NCI-H2227 (cell line): ENCODE results near the gene CLASP1.
"Not testable (repeated sequence)": the region's sequence is repeated elsewhere in the genome, so short reads cannot be mapped to it uniquely, and the experiment has no call there.

Experiments
- DNase-seq: peaks from one replicate; lab custom pipeline; 2025; ENCODE audit not compliant: unreplicated experiment; lab: John Stamatoyannopoulos, UW

CLASP1 gene

GRCh38 chr2:121505986-121506586, 143.2 kb downstream of the CLASP1 start:
- DNase-seq, result no peak

DNA sequence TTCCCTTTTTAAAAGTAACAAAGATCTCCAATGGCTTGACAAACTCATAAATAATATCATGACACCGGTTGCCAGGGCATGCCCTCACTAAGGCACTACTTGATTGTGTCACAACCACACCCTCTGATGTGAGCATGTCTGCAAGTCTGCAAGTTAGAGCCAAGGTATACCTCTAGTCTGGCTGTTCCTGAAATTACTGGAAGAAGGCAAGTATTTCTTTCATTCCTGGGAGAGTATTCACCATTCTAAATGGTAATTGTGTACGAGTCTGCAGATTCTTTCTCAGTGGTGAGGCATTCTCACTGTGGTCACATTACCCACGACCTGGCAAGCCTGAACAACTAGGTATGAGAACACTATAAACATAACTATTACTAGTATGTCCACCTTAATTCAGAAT, 144.3 kb downstream of the CLASP1 start:
- no peak for DNase-seq

DNA sequence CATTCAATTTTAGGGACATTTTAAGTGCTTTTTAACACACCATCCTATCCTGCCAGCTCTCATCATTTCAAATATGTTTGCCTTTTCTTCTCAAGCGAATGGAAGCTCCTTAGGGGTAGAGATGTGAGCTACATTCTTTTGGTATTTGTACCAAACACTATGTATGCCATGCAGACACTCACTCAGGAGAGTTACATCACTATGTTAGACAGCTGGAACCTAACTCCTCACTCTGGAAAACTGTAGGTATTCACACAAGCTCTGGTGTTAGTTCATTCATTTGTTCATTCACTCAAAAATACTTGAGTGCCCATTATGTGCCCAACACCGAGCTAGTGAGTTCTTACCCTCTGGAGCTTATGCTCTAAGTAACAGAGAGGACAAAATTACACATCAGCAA, 144.9 kb downstream of the CLASP1 start:
- no peak for DNase-seq

DNA sequence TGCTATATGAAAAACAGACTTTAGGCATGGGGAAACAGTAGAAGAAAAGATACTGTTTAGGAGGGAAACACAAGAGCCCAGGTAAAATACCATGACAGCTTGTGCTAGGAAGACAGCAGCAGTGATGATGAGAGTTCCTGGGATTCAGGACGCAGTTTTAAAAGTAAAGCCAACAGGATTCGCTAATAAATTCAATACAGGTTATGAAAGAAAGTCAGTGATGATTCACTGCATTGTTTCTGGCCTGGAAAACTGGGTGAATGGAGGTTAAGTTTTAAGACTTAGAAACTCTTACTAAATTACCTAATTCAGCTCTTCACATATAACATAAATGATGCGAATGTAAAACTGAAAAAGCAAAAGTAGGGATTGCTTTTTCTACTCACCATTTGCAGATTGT, 146.5 kb downstream of the CLASP1 start:
- DNase-seq, result no peak

- DNase-seq, result no peak
Measured at GRCh38 chr2:121502246-121502645, 147.0 kb downstream of the CLASP1 start.

DNA sequence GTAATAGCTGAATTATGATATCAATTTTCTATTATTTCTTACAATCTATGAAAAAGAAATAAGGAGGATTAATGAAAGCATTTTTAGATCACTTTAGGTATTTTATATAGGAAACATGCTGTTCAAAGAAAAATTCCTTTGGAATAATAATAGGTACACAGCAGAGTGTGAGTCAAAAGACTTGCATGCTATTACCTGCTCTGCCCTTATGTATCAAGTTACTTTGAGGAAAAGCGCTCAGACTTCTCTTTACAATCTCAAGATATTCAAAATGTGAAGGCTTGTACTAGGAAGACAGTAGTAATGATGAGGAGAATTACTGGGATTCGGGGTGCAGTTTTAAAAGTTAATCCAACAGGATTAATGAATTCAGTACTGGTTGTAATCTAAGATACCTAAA, 147.7 kb downstream of the CLASP1 start:
- DNase-seq, result no peak

DNA sequence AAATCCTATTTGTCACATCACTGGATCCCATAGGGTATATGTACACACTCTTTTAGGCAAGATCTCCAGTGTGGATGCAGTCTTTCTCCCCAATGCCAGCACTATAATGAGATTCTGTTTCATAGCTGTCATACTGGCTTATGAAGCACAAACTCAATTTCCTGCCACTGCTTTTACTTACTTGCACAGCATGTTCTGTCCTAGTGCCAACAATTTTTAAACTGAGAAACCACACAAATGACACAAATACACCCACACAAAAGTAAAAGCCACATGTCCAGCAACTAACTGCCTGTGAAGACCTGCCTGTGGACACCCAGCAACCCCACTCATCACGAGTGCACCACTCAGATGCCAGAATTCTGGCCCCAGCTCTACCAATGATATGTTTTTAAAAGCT, 148.2 kb downstream of the CLASP1 start:
- no peak for DNase-seq

GRCh38 chr2:121498731-121499130, 150.5 kb downstream of the CLASP1 start:
- DNase-seq, result no peak

- DNase-seq, result no peak
Measured at GRCh38 chr2:121492409-121492808, 156.9 kb downstream of the CLASP1 start.

- peak; percentile 47 for DNase-seq
Measured at GRCh38 chr2:121491518-121491917, 157.7 kb downstream of the CLASP1 start.

DNA sequence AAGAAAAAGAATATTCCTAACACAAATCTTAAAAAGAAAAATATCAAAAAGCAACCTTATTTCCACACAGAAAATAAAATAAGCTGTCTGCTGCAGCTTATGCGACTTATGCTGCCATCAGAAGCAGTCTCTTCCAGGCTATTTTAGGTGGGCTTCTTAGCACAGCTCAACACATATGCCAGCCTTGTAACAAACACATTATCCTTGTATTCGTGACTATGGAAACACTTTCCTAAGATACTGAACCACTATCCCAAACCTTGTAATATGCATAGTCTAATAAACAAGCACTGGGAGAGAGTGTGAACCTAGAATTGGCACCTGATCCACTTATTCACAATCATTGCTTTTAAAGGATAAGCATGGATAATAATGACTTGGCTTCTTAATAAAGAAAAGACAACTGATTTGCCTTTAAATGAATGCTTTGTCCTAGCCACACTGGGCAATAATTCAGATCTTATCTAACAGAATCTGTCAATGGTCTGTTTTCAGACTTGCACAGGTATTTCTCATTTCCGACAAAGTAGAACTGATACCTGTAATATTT, 158.6 kb downstream of the CLASP1 start:
- no peak for DNase-seq

DNA sequence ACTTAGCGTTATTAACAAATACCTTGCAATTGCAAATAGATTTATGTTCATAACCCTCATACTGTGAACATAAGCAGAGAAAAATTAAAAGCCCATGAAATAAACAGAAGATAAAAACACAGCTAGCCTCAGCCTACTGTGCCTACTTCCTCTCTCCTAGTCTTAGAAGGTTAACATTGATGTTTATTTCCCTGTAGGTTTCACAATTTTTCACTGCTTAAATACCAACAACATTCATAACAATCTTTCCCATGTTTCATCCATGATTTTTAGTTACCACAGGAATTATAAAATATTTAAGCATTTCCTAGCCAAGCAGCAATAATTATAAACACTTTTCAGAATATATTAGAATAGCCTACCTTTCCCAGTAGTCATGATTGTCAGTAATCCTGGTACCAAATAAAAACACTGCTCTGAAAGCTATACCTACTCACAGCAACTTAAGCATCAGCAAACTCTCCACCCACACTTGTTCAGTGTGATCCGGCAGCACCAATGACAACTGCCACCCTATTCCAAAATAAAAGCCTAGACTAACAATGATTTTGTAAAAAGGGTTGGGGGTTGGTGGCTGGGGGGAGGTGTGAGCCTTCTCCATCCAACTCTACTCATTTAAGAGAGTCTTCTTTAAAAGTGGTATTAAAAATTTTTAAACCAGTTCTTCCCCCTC, 159.2 kb downstream of the CLASP1 start:
- peak; percentile 36 for DNase-seq

DNA sequence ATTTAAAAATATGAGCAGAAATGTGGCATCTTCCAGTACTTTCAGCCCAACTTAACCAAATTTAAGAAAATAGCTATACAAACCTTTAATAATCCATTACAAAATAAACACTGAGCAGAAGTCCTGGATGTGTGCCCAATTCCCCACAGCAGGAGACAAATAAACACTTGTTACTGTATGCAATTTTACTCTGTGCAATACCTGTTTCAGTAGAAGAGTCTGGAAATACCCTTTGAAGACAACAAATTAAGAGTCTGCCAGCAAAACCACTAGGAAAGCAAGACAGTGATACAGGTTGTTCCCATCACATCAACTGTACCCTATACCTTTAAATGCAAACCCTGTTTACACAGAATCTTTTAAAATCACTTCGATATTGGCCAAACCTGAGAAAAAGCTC, 160.0 kb downstream of the CLASP1 start:
- DNase-seq, result peak; percentile 77

GRCh38 chr2:121486191-121486790, 163.0 kb downstream of the CLASP1 start:
- no peak for DNase-seq

- DNase-seq, result no peak
Measured at GRCh38 chr2:121485039-121485438, 164.2 kb downstream of the CLASP1 start.

DNA sequence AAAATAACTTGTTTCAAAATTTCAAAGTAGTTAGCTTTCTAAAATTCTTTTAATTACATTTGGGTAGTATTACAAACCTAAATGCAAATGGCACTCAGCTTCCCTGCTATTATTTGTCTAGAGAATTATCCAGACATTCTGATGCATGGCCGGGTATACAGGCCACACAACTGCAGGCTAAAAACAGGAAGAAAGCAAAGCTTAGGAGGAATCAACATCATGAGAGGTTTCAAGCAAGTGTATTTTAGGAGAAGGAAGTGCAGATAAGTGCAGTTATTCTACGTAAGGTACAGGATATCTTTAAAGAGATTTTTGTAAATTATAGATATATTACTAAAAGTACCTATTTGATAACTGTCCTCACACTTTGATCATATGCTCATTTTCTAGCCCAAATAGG, 165.4 kb downstream of the CLASP1 start:
- no peak for DNase-seq

- DNase-seq, result no peak
Measured at GRCh38 chr2:121483021-121483420, 166.2 kb downstream of the CLASP1 start.

DNA sequence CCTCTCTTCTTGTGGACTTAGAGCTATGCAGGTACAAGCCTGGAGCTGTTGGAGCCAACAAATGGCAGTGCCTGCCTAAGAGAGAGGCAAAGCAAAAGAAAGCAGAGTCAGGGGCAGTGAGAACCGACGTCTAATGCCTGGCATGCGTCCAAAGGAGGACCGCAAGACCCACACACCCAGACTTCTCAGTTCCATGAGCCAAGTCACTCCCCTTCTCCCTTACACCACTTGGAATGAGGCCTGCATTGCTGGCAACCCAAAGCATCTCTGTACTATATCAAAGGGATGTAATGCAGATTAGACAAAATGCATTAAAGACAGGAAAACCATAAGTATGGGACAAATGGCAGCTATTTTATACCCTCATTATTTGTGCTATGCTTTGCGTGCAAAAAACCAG, 168.4 kb downstream of the CLASP1 start:
- DNase-seq, result peak; percentile 63

DNA sequence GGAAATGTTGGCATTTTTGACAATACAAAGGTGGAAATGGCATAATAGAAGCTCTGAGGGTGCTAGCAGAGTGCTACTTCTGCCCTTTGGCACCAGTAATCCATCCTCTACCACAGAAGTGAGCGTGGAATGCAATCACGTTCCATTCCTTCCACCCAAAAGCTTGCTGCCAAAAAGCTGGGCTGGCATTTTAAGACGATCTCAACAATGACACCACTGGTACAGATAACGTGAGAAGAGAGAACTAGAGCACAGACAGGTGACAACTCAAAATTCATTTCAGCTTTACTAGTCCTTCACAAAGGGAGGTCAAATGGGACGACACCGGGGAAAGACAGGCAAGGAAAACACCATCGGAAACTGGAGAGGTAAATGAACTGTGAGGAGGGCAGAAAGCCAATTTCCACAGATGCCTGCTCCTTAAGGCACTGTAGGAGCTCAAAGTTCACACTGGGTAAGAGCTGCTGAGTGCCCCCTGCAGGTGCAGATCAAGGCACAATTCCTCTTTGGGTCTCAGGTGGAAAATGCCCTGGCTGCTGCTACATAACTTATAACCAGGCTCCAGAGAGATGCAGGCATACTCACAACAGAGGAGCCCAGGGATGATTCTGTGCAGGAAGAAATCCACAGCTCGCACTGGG, 169.3 kb downstream of the CLASP1 start:
- DNase-seq, result peak; percentile 57

- DNase-seq, result no peak
Measured at GRCh38 chr2:121478996-121479745, 170.1 kb downstream of the CLASP1 start.

- DNase-seq, result not testable (repeated sequence)
Measured at GRCh38 chr2:121478358-121478995, 170.8 kb downstream of the CLASP1 start.
